ENCODE data around the gene CEP350. TPM values are rescaled to one million over a fixed set of nuclear protein-coding genes. Genes with fewer than 3 reads are reported as not detected.

The CEP350 gene
- total RNA-seq, 1 experiment from 2014 or later, result 27.6 TPM

GRCh38 chr1:180136331-180136967 is 181.8 kb downstream of the CEP350 start:
- H3K36me3 ChIP-seq (ENCODE audit: control insufficient read depth in 1 of 2, insufficient read depth in 2 of 2, low read length in 2 of 2), result no peaks in the 10 kb centered on the region
- H3K9me2 ChIP-seq (ENCODE audit: insufficient read depth), result no peaks in the 10 kb centered on the region
- H3K4me2 ChIP-seq (ENCODE audit: low read length), result peak overlapping the region; percentile 31
- intact Hi-C loops (cut with micrococcal nuclease), result no loop called here
- no peak overlapping the region for H3K9ac ChIP-seq (ENCODE audit: low read length)
- RAD21 ChIA-PET (ENCODE audit: low non-redundant PET in 1 of 2, low total read pairs in 2 of 2, uncharacterized antibody in 2 of 2, unreplicated experiment in 2 of 2), result no interaction called here
- H3K79me2 ChIP-seq (ENCODE audit: insufficient read depth, low read length), result no peaks in the 10 kb centered on the region
- POLR2A ChIA-PET, result no interaction called here
- BruUV-seq (replicated peaks), result no TSS peak
- H4K20me1 ChIP-seq (ENCODE audit: insufficient read depth), result no peaks in the 10 kb centered on the region
- ATAC-seq (no peak), DNase-seq (ENCODE audit: low read depth, low spot score) (no peak)
- no peak overlapping the region for H3K27ac ChIP-seq (ENCODE audit: low read depth, low read length)
- no peaks in the 10 kb centered on the region for H3K9me3 ChIP-seq (ENCODE audit: control insufficient read depth in 1 of 2, insufficient read depth in 1 of 2, low read depth in 1 of 2, low read length in 2 of 2)
- CTCF ChIA-PET, result no interaction called here
- peaks cover 0 to 12% of the 10 kb centered on the region in 2 experiments; a peak in 2 of 4 replicates for H3K4me1 ChIP-seq (ENCODE audit: control insufficient read depth in 1 of 2, insufficient read depth in 2 of 2, low read length in 2 of 2)
- no peaks in the 10 kb centered on the region for H3K27me3 ChIP-seq (ENCODE audit: insufficient read depth, low read length)
- peak overlapping the region; percentile 84 for H2AFZ ChIP-seq (ENCODE audit: low read depth, low read length, poor library complexity, severe bottlenecking)
- no peak overlapping the region for H3K4me3 ChIP-seq (replicated peaks in 1 of 2; ENCODE audit: low read depth in 1 of 2, low read length in 2 of 2)
- TF ChIP-seq, protein P1, sequence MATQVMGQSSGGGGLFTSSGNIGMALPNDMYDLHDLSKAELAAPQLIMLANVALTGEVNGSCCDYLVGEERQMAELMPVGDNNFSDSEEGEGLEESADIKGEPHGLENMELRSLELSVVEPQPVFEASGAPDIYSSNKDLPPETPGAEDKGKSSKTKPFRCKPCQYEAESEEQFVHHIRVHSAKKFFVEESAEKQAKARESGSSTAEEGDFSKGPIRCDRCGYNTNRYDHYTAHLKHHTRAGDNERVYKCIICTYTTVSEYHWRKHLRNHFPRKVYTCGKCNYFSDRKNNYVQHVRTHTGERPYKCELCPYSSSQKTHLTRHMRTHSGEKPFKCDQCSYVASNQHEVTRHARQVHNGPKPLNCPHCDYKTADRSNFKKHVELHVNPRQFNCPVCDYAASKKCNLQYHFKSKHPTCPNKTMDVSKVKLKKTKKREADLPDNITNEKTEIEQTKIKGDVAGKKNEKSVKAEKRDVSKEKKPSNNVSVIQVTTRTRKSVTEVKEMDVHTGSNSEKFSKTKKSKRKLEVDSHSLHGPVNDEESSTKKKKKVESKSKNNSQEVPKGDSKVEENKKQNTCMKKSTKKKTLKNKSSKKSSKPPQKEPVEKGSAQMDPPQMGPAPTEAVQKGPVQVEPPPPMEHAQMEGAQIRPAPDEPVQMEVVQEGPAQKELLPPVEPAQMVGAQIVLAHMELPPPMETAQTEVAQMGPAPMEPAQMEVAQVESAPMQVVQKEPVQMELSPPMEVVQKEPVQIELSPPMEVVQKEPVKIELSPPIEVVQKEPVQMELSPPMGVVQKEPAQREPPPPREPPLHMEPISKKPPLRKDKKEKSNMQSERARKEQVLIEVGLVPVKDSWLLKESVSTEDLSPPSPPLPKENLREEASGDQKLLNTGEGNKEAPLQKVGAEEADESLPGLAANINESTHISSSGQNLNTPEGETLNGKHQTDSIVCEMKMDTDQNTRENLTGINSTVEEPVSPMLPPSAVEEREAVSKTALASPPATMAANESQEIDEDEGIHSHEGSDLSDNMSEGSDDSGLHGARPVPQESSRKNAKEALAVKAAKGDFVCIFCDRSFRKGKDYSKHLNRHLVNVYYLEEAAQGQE (IDR thresholded peaks at IDR 0.05; ENCODE audit: low read depth), result no peak
- TF ChIP-seq FOSL1 (IDR thresholded peaks at IDR 0.05; ENCODE audit: low read depth), result peak; percentile 35; the same call in 1 of the 2 replicates

DNA sequence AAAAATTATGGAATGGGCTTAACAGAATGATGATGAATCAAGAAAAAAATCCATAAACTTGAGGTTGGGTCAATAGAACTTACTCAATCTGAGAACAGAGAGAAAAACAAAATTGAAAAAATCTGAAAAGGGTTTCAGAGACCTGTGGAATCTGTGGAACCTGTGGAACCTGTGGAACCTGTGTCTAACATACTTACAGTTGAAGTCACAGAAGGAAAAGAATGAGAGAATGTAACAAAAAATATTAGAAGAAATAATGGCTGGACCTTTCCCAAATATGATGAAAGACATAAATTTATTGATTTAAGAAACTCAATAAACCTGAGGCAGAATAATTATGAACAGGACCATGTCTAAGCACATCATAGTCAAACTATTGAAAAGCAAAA is 182.4 kb downstream of the CEP350 start:
- BruUV-seq (replicated peaks), result no TSS peak
- Histone ChIP-seq H3K4me2 (ENCODE audit: low read length) (peak overlapping the region; percentile 31), H3K4me3 (replicated peaks in 1 of 2; ENCODE audit: low read depth in 1 of 2, low read length in 2 of 2) (no peak overlapping the region), H3K27me3 (ENCODE audit: insufficient read depth, low read length) (no peaks in the 10 kb centered on the region), H3K79me2 (ENCODE audit: insufficient read depth, low read length) (no peaks in the 10 kb centered on the region), H3K4me1 (ENCODE audit: control insufficient read depth in 1 of 2, insufficient read depth in 2 of 2, low read length in 2 of 2) (peaks cover 0 to 12% of the 10 kb centered on the region in 2 experiments; a peak in 2 of 4 replicates), H3K9me2 (ENCODE audit: insufficient read depth) (no peaks in the 10 kb centered on the region), H3K9ac (ENCODE audit: low read length) (no peak overlapping the region), H3K27ac (ENCODE audit: low read depth, low read length) (no peak overlapping the region), H2AFZ (ENCODE audit: low read depth, low read length, poor library complexity, severe bottlenecking) (peak overlapping the region; percentile 84), H4K20me1 (ENCODE audit: insufficient read depth) (no peaks in the 10 kb centered on the region), H3K9me3 (ENCODE audit: control insufficient read depth in 1 of 2, insufficient read depth in 1 of 2, low read depth in 1 of 2, low read length in 2 of 2) (no peaks in the 10 kb centered on the region), H3K36me3 (ENCODE audit: control insufficient read depth in 1 of 2, insufficient read depth in 2 of 2, low read length in 2 of 2) (no peaks in the 10 kb centered on the region)
- DNase-seq (ENCODE audit: low read depth, low spot score) (no peak), ATAC-seq (no peak)
- RAD21 ChIA-PET (ENCODE audit: low non-redundant PET in 1 of 2, low total read pairs in 2 of 2, uncharacterized antibody in 2 of 2, unreplicated experiment in 2 of 2), result no interaction called here
- POLR2A ChIA-PET, result interaction anchor here (0.8 kb wide), 1 partner anchor 17 kb away, joined by 3 read pairs; the partner anchor contains the start of gene QSOX1
- intact Hi-C loops (cut with micrococcal nuclease), result no loop called here
- TF ChIP-seq RAD21 (IDR thresholded peaks at IDR 0.05; ENCODE audit: low read depth), result no peak
- CTCF ChIA-PET, result no interaction called here

Data from HCT116 (cell line).